Testis (tissue), 2 donors: ENCODE measurements around the gene DCTN3.

Source experiments
- CTCF ChIP-seq, 3 experiments: fragments of 450-650 bp in 2 of 3; fragments of 200-600 bp in 1 of 3; sonication (generic) in 1 of 3; IDR thresholded peaks; one replicate each; pipeline ENCODE4 v1.5.1; 2016 to 2019; ENCODE audit warnings: antibody characterized with exemption in 3 of 3, mild to moderate bottlenecking in 2 of 3, moderate library complexity in 1 of 3
- POLR2A ChIP-seq: fragments of 450-650 bp; IDR thresholded peaks from one replicate; pipeline ENCODE4 v1.6.1; 2017; ENCODE audit warnings: antibody characterized with exemption, mild to moderate bottlenecking, moderate library complexity

- no peak for TF ChIP-seq CTCF (IDR thresholded peaks at IDR 0.05)
- TF ChIP-seq POLR2A = no peak
Measured at GRCh38 chr9:34620061-34620994, at the start of gene DCTN3.
